Esophagus muscularis mucosa (tissue), 4 donors: Measurements from ENCODE around the gene NBAS.

ENCODE experiments used
- EP300 ChIP-seq: sonication (generic); formaldehyde crosslinking; IDR thresholded peaks from one replicate; pipeline ENCODE4 v1.6.1; 2017; ENCODE audit warnings: antibody characterized with exemption
- POLR2A ChIP-seq: fragments of 450-650 bp; IDR thresholded peaks from one replicate; pipeline ENCODE4 v1.6.1; 2017; ENCODE audit warnings: antibody characterized with exemption, moderate library complexity, mild to moderate bottlenecking, low read depth
- POLR2AphosphoS5 ChIP-seq, 2 donors: sonication (generic); formaldehyde crosslinking; IDR thresholded peaks; one replicate each; pipeline ENCODE4 v1.6.1; 2017; ENCODE audit warnings: antibody characterized with exemption in 2 of 2
- TF ChIP-seq, protein P1 (sequence below), 3 experiments: fragments of 200-600 bp in 2 of 3; fragments of 450-650 bp in 1 of 3; sonication (generic) in 2 of 3; IDR thresholded peaks; one replicate each; pipeline ENCODE4 v1.5.1; 2017 to 2019; ENCODE audit warnings: antibody characterized with exemption in 3 of 3, mild to moderate bottlenecking in 2 of 3, moderate library complexity in 1 of 3

DNA sequence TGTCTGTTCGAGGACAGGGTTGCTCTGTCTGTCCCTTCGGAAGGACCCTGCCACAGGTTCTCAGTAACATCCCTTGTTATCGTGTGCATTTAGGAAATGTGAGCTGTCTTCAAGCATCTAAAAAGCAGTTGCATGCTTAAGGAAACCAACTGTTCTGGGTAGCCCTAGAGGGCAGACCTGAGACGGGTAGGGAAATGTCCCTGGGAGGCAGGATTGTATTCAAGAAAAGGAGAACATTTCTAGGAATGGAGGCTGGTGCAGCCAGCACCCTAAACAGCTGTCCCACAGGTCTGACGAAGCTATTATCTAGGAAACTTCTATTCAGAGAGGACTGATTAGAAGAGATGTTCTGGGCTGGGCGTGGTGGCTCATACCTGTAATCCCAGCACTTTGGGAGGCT is 414.2 kb downstream of the NBAS start:
- TF ChIP-seq, protein P1, sequence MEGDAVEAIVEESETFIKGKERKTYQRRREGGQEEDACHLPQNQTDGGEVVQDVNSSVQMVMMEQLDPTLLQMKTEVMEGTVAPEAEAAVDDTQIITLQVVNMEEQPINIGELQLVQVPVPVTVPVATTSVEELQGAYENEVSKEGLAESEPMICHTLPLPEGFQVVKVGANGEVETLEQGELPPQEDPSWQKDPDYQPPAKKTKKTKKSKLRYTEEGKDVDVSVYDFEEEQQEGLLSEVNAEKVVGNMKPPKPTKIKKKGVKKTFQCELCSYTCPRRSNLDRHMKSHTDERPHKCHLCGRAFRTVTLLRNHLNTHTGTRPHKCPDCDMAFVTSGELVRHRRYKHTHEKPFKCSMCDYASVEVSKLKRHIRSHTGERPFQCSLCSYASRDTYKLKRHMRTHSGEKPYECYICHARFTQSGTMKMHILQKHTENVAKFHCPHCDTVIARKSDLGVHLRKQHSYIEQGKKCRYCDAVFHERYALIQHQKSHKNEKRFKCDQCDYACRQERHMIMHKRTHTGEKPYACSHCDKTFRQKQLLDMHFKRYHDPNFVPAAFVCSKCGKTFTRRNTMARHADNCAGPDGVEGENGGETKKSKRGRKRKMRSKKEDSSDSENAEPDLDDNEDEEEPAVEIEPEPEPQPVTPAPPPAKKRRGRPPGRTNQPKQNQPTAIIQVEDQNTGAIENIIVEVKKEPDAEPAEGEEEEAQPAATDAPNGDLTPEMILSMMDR (IDR thresholded peaks at IDR 0.05), result no peak
- TF ChIP-seq POLR2A (no peak), POLR2AphosphoS5 (IDR thresholded peaks at IDR 0.05) (no peak), EP300 (no peak)
